Stimulated activated CD4-positive, alpha-beta T cell treated with anti-CD3 and anti-CD28 coated beads, Interleukin-2, amount 100 ng/mL, for 48 hours (primary cell): ENCODE results near the gene C19orf47.
"Not testable (repeated sequence)": the region's sequence is repeated elsewhere in the genome, so short reads cannot be mapped to it uniquely, and the experiment has no call there.

Experiments used
- DNase-seq, 2 donors: peaks; one replicate each; pipeline ENCODE4 v3.0.0-alpha.2; 2020

The C19orf47 gene

GRCh38 chr19:40344422-40344821 is 3.8 kb downstream of the C19orf47 start:
- no peak for DNase-seq

- DNase-seq = no peak
These were observed 5.4 kb downstream of the C19orf47 start for GRCh38 chr19:40342644-40343311.

- DNase-seq = no peak
These were observed 6.4 kb downstream of the C19orf47 start for GRCh38 chr19:40341601-40342482.

- no peak for DNase-seq
These were observed 9.0 kb downstream of the C19orf47 start for GRCh38 chr19:40339018-40339728.

- DNase-seq = no peak
These were observed 10.6 kb downstream of the C19orf47 start for GRCh38 chr19:40337594-40337993.

GRCh38 chr19:40337107-40337506 is 11.1 kb downstream of the C19orf47 start:
- no peak for DNase-seq

GRCh38 chr19:40336601-40336900 is 11.6 kb downstream of the C19orf47 start:
- no peak for DNase-seq

GRCh38 chr19:40335855-40336600 is 12.2 kb downstream of the C19orf47 start:
- no peak for DNase-seq

GRCh38 chr19:40335101-40335500 is 13.1 kb downstream of the C19orf47 start:
- no peak for DNase-seq

- DNase-seq = not testable (repeated sequence)
These were observed 15.1 kb downstream of the C19orf47 start for GRCh38 chr19:40333083-40333482.

GRCh38 chr19:40332669-40333068 is 15.5 kb downstream of the C19orf47 start:
- DNase-seq = no peak

GRCh38 chr19:40331052-40331451 is 17.1 kb downstream of the C19orf47 start:
- no peak for DNase-seq

- DNase-seq = no peak
These were observed 22.0 kb downstream of the C19orf47 start for GRCh38 chr19:40326201-40326600.

GRCh38 chr19:40323705-40324104 is 24.5 kb downstream of the C19orf47 start:
- DNase-seq = no peak

GRCh38 chr19:40322951-40323615 is 25.1 kb downstream of the C19orf47 start:
- DNase-seq = no peak

- DNase-seq = no peak
These were observed 26.0 kb downstream of the C19orf47 start for GRCh38 chr19:40322271-40322610.

- no peak for DNase-seq
These were observed 26.5 kb downstream of the C19orf47 start for GRCh38 chr19:40321566-40322270.

- DNase-seq = no peak
These were observed 27.1 kb downstream of the C19orf47 start for GRCh38 chr19:40321076-40321475.

GRCh38 chr19:40320558-40320935 is 27.6 kb downstream of the C19orf47 start:
- DNase-seq = no peak

- DNase-seq = no peak
These were observed 30.9 kb downstream of the C19orf47 start for GRCh38 chr19:40317338-40317737.

GRCh38 chr19:40315812-40316470 is 32.3 kb downstream of the C19orf47 start:
- DNase-seq = no peak
